Stomach (tissue), 9 donors: ENCODE results near the gene OR10V1. TPM values are rescaled to one million over a fixed set of nuclear protein-coding genes. Genes with fewer than 3 reads are reported as not detected.
"Not testable (repeated sequence)": the region's sequence is repeated elsewhere in the genome, so short reads cannot be mapped to it uniquely, and the experiment has no call there.

Experiments used
- DNase-seq, 2 donors: peaks; one replicate each; pipeline versions ENCODE4 v3.0.0 to v3.0.0-alpha.2; 2013 to 2019
- H3K27ac ChIP-seq, 5 donors: fragments of 200-600 bp in 4 of 5; sonication (generic) in 4 of 5; one replicate each; pipeline ENCODE4 v1.5.1; 2013 to 2019; ENCODE audit warnings: mild to moderate bottlenecking in 1 of 5, moderate library complexity in 1 of 5
- H3K27me3 ChIP-seq, 3 donors: fragments of 200-600 bp; sonication (generic); one replicate each; pipeline ENCODE4 v1.5.1; 2017 to 2019; ENCODE audit warnings: mixed run types in 1 of 3
- H3K36me3 ChIP-seq, 4 donors: fragments of 200-600 bp; sonication (generic); 1 replicate in 3 of 4; 2 replicates in 1 of 4; pipeline ENCODE4 v1.5.1; 2016 to 2019
- H3K4me1 ChIP-seq, 4 donors: fragments of 200-600 bp; sonication (generic); one replicate each; pipeline ENCODE4 v1.5.1; 2016 to 2019
- H3K4me3 ChIP-seq, 4 donors: fragments of 200-600 bp; sonication (generic) in 3 of 4; one replicate each; pipeline ENCODE4 v1.5.1; 2016 to 2019; ENCODE audit warnings: mild to moderate bottlenecking in 1 of 4
- H3K9me3 ChIP-seq, 4 donors: fragments of 200-600 bp; sonication (generic); one replicate each; pipeline ENCODE4 v1.5.1; 2016 to 2019
- CTCF ChIP-seq, 7 experiments: fragments of 450-650 bp in 4 of 7; fragments of 200-600 bp in 3 of 7; sonication (generic) in 3 of 7; IDR thresholded peaks; one replicate each; pipeline ENCODE4 v1.5.1; 2016 to 2019; ENCODE audit warnings: antibody characterized with exemption in 7 of 7, control low read depth in 2 of 7, mild to moderate bottlenecking in 1 of 7
- EP300 ChIP-seq: sonication (generic); formaldehyde crosslinking; IDR thresholded peaks from one replicate; pipeline ENCODE4 v1.6.1; 2017; ENCODE audit warnings: antibody characterized with exemption
- POLR2A ChIP-seq, 4 donors: fragments of 450-650 bp; IDR thresholded peaks; one replicate each; pipeline ENCODE4 v1.6.1; 2016; ENCODE audit warnings: antibody characterized with exemption in 4 of 4, control low read depth in 2 of 4, mild to moderate bottlenecking in 1 of 4, moderate library complexity in 1 of 4
- POLR2AphosphoS5 ChIP-seq, 3 donors: sonication (generic); formaldehyde crosslinking; IDR thresholded peaks; one replicate each; pipeline ENCODE4 v1.6.1; 2016; ENCODE audit warnings: antibody characterized with exemption in 3 of 3
- WGBS, 5 donors: extraction: QIAGEN DNeasy Blood & Tissue Kit in 3 of 5; methylation state at CpG; one replicate each; pipeline versions ENCODE4 v1.1.5 to v1.1.7; 2013 to 2018; 5-methylcytosine and 5-hydroxymethylcytosine counted together
- intact Hi-C: fragments of 100-400 bp; cut with DNase I; formaldehyde crosslinking; loops from one replicate; pipeline ENCODE4 v1.15.1; 2023; ENCODE audit warnings: low total_unique reads
- polyA plus RNA-seq, 3 donors: library from polyadenylated mRNA; stranded (reverse); fragments of 200-250 nt; gene quantifications; one replicate each; pipeline ENCODE4 v1.2.3, GENCODE V29; 2013
- total RNA-seq, 5 donors: library from RNA; depleted of rRNA; stranded (reverse); fragments of >200 nt; gene quantifications; one replicate each; pipeline versions ENCODE4 v1.1.0 to v1.2.3, GENCODE V29; 2014 to 2016
- donor health status: healthy with polysubstance abuse.
- donor health status: Bipolar disorder and iron deficiency.
- donor health status: healthy.

The OR10V1 gene
- total and polyA plus RNA-seq, 8 donors, result not detected

- WGBS, 5 donors, result 79 to 90% (median 85%) methylated on average over 6 of the region's 6 CpGs
- intact Hi-C loops, result no loop called here
- no peaks in the 10 kb centered on the region for H3K9me3 ChIP-seq
- peaks cover 0 to 12% (median 4%) of the 10 kb centered on the region in 4 donors for H3K4me1 ChIP-seq
- DNase-seq, result no peak
- peak overlapping the region in 3 of 5 donors; percentile 27 to 67 (median 50) for H3K27ac ChIP-seq
- no peak overlapping the region for H3K4me3 ChIP-seq
- no peaks in the 10 kb centered on the region for H3K27me3 ChIP-seq
- TF ChIP-seq POLR2A (IDR thresholded peaks at IDR 0.05) (no peak), EP300 (no peak), POLR2AphosphoS5 (IDR thresholded peaks at IDR 0.05) (no peak), CTCF (IDR thresholded peaks at IDR 0.05) (no peak)
- no peaks in the 10 kb centered on the region for H3K36me3 ChIP-seq
Measured at GRCh38 chr11:59705294-59705693, 8.4 kb downstream of the OR10V1 start.

- H3K36me3 ChIP-seq, H3K4me3 ChIP-seq, H3K4me1 ChIP-seq, DNase-seq, H3K9me3 ChIP-seq, intact Hi-C loops, H3K27ac ChIP-seq, H3K27me3 ChIP-seq: not testable (repeated sequence)
- 82 to 93% (median 89%) methylated on average over 1 of the region's 1 CpG for WGBS, 5 donors
Measured at GRCh38 chr11:59703515-59703914, 10.1 kb downstream of the OR10V1 start.

GRCh38 chr11:59700157-59700556 lies 13.5 kb downstream of the OR10V1 start:
- 68 to 90% (median 84%) methylated on average over 4 to 5 of the region's 5 CpGs for WGBS, 5 donors
- H3K36me3 ChIP-seq, DNase-seq, H3K4me1 ChIP-seq, H3K4me3 ChIP-seq, H3K27me3 ChIP-seq, intact Hi-C loops, H3K27ac ChIP-seq, H3K9me3 ChIP-seq: not testable (repeated sequence)

- H3K27me3 ChIP-seq, result no peaks in the 10 kb centered on the region
- no peaks in the 10 kb centered on the region for H3K36me3 ChIP-seq
- TF ChIP-seq POLR2A (IDR thresholded peaks at IDR 0.05) (no peak), EP300 (no peak), CTCF (IDR thresholded peaks at IDR 0.05) (no peak), POLR2AphosphoS5 (IDR thresholded peaks at IDR 0.05) (no peak)
- H3K4me1 ChIP-seq, result no peaks in the 10 kb centered on the region
- H3K9me3 ChIP-seq, result peaks cover 0 to 2% (median under 1%) of the 10 kb centered on the region in 4 donors
- H3K4me3 ChIP-seq, result no peak overlapping the region
- intact Hi-C loops, result no loop called here
- DNase-seq, result no peak
- H3K27ac ChIP-seq, result no peak overlapping the region
Measured at GRCh38 chr11:59698506-59698905, 15.1 kb downstream of the OR10V1 start.

GRCh38 chr11:59692915-59693314 lies 20.7 kb downstream of the OR10V1 start:
- Histone ChIP-seq H3K27ac (no peak overlapping the region), H3K27me3 (no peaks in the 10 kb centered on the region), H3K36me3 (no peaks in the 10 kb centered on the region), H3K9me3 (peaks cover 0 to 22% (median 15%) of the 10 kb centered on the region in 4 donors), H3K4me3 (no peak overlapping the region), H3K4me1 (peaks cover 0 to 10% (median 0%) of the 10 kb centered on the region in 4 donors)
- intact Hi-C loops, result no loop called here
- no peak for DNase-seq
- TF ChIP-seq EP300, result no peak
- no peak for TF ChIP-seq CTCF (IDR thresholded peaks at IDR 0.05)
- no peak for TF ChIP-seq POLR2AphosphoS5 (IDR thresholded peaks at IDR 0.05)
- TF ChIP-seq POLR2A (IDR thresholded peaks at IDR 0.05), result no peak
